DOHH2 (cell line): ENCODE results near the gene TMEM255A.

Experiments
- CTCF ChIP-seq: fragments of 200-600 bp; sonication (generic); IDR thresholded peaks from one replicate; pipeline ENCODE4 v1.5.1; 2014; ENCODE audit warnings: antibody characterized with exemption, mild to moderate bottlenecking, low read depth, low read length; ENCODE audit not compliant: poor library complexity, severe bottlenecking
- EZH2phosphoT487 ChIP-seq: fragments of 200-600 bp; sonication (generic); IDR thresholded peaks from 2 replicates; pipeline ENCODE4 v1.6.1; 2017; ENCODE audit warnings: borderline replicate concordance, mild to moderate bottlenecking, antibody characterized with exemption, low read length, moderate library complexity, mixed read lengths

- TF ChIP-seq CTCF = no peak
- no peak for TF ChIP-seq EZH2phosphoT487
These were observed 72.3 kb downstream of the TMEM255A start for GRCh38 chrX:120238933-120239332.
